Measurements from ENCODE around the gene POLD3.
"Not testable (repeated sequence)": the region's sequence is repeated elsewhere in the genome, so short reads cannot be mapped to it uniquely, and the experiment has no call there.

Gene POLD3

GRCh38 chr11:74639533-74639932, 47.2 kb downstream of the POLD3 start:
- DNase-seq: no peak

GRCh38 chr11:74641289-74641688, 48.9 kb downstream of the POLD3 start:
- no peak for DNase-seq

- no peak for DNase-seq
Observed at GRCh38 chr11:74641905-74642304, 49.5 kb downstream of the POLD3 start.

DNA sequence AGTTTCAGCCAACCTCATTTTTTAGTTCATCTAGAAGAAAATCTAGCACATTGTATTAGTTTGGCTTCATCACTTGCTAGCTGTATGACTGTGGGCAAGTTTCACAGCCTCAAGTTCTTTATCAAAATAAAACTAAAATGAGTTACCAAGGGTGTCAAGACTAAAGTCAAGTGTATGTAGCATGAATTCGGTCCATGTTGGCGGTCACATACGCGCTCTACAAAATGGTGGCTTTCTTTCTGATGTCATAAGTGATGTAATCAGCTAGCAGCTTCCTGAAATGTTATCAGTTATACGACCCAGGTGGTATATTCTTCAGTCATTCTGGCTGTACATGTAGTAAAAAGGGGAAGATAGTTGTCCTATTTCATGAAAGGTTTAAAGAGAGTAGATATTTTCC, 50.5 kb downstream of the POLD3 start:
- no peak for DNase-seq

DNA sequence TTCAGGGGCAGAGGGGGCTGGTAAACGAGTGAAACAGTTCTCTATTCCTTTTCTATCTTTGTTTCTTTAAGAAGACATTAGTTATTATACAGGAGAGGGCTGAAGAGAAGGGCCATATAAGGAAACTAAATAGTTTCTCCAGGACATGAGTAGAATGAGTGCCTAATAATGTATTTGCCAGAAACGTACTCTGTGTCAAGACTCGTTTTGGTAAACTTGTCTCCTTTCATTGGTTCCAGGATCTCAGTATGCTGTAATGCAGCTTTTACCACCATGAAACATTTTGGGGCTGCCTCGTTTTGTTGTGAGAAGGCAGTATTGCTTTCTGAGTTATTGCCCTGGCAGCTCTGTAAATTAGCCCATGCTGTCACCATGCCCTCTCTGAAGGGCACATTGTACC, 51.7 kb downstream of the POLD3 start:
- no peak for DNase-seq

DNA sequence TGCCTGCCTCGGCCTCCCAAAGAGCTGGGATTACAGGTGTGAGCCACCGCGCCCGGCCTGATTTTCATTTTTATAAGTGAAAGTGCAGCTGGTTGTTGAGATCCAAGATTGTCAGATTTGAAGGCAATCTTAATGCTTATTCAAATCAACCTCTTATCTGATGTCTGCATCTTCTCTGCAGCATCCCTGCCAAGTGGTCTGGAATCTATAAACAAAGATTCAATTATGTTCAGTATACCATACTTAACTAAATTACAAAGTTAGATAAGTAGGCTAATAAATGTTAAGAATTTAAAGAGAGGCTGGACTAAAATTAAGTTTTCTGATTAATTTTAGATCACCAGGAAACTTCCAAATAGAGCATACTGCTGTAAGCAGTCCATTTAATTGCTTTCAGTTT, 53.8 kb downstream of the POLD3 start:
- DNase-seq: no peak

- no peak for DNase-seq
Observed at GRCh38 chr11:74646954-74647353, 54.6 kb downstream of the POLD3 start.

DNA sequence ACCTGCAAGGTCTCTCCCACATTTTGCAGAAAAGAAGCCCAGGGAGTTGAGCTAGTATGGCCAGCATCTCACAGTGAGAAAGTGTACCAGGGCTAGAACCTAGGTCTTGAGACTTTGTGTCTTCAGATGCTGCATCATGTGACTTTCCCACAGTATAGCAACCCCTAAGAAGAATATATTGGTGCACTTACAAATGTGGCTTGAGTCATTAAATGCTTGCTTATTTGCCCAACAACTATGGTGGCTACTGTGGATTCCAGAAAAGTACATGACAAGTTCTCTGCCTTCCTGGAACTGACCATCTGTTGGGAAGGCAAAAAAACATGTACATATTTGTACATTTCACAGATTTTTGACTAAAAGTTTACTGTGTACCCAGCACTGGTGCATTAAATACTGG, 55.0 kb downstream of the POLD3 start:
- DNase-seq: no peak

DNA sequence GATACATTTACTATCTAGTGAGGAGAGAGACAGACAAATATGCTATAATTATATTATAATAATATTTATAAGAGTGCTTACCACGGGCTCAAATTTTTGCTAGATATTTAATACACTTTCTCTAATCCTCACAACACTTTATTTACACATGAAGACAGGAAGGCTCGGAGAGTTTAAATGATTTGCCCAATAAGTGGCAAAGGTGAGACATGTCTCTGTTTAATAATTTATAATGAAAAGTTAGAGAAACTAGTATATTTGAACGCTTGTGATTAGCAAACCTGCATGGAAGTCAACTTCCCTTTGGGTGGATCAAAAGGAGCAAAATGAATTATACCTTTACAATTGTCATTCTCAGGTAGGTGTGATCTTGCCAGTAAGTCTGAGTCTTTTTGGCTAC, 55.4 kb downstream of the POLD3 start:
- DNase-seq: no peak

DNA sequence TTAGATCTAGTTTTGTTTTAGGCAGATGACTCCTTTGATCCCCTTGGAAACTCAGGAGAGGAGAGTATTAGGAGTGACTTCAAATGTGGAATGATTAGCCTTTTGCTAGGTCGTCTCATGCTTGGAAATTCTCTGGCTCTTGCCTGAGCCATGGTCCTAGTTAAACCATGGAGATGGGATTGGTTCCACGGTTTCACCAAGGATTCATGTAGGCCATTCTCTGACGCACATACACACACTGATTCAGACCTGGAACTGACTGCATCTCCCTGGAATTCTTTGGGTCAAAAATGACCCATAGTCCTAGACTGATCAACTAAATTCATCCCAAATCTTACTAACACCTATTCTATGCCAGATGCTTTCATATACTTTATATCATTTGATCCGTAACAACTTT, 56.5 kb downstream of the POLD3 start:
- DNase-seq: no peak

- no peak for DNase-seq
Observed at GRCh38 chr11:74650498-74650897, 58.1 kb downstream of the POLD3 start.

- no peak for DNase-seq
Observed at GRCh38 chr11:74654976-74655375, 62.6 kb downstream of the POLD3 start.

DNA sequence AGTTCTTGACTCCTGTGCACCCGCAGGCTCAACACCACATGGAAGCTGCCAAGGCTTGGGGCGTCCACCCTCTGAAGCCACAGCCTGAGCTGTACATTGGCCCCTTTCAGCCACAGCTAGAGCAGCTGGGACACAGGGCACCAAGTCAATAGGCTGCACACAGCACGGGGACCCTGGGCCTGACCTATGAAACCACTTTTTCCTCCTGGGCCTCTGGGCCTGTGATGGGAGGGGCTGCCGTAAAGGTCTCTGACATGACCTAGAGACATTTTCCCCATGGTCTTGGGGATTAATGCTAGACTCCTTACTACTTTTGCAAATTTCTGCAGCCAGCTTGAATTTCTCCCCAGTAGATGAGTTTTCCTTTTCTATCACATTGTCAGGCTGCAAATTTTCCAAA, 66.7 kb downstream of the POLD3 start:
- not testable (repeated sequence) for DNase-seq

GRCh38 chr11:74662487-74663103, 70.2 kb downstream of the POLD3 start:
- no peak for DNase-seq

DNA sequence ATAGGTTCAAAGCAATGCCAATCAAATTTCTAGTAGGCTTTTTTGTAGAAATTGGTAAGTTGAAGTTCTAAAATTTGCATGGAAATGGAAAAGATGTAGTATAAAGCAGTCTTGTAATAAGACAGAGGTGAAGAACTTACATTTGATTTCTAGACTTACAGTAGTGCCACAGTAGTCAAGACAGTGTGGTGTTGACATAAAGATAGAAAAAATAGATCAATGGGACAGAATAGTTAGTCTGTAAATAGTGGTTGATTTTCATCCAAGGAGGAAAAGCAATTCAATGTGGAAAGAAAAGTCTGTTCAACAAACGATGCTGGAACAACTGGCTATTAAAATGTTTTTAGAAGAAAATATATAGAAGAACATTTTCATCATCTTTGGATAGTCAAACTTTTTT, 70.9 kb downstream of the POLD3 start:
- no peak for DNase-seq

DNA sequence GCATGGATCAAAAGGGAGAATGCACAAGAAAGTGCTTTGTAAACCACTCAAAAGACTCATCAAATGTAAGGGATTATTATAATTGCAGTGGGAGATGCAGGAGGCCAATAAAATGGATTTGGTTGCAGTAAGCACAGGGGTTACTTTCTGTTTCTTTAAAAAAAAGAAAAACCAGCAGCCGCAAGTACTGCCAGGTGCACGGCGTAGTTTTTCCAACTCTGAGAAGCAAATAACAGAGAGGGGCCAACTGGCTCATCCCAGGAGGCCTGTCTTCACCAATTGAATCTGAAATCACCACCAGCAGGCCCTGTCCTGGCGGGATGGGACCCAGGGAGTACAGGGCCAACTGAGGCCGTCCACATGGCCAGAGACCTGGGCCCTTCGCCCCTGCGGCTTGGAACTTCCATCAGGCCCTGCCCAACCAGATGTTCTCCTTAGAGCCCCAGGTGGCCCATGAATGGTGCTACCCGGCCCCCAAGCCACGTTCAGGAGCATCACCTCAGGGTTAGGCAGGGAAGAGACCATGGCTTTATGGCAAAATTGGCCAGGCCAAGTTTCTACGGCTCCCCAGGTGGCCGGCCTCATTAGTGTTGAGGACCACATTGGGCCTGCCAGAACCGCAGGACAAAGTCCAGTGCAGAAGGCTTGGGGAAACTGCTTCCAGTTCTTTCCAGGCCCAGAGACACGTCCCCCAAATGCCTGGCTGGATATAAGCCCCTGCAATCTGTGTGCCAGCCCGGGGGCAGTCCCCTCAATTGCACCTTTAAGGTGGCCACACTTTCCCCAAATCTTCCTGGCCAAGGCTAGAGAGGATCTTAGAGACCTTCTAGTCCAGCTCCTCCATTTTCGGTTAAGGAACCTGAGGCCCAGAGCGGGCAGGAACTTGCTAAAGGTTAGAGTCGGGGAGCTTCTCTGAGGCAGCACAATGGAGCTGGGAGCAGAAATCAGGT, 77.1 kb downstream of the POLD3 start:
- DNase-seq: no peak

DNA sequence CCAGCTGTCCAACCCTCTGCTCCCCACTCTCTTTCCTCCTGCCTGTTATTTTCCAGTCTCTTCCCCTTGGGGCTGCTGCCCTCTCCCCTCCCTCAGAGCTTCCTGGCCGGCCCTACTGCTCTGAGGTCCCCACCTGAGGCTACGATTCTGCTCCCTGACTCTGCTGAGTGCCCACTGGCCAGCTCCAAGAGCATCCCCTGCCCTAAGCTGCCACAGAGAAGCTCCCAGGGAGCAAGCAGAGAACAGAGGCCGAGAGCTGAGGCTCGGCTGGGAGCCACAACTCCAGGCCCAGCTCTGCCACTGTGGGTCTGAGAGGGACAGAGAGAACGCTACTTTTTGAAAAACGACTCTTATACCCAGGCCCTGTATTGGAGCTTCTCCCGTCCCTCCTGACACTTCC, 77.8 kb downstream of the POLD3 start:
- DNase-seq: no peak

DNA sequence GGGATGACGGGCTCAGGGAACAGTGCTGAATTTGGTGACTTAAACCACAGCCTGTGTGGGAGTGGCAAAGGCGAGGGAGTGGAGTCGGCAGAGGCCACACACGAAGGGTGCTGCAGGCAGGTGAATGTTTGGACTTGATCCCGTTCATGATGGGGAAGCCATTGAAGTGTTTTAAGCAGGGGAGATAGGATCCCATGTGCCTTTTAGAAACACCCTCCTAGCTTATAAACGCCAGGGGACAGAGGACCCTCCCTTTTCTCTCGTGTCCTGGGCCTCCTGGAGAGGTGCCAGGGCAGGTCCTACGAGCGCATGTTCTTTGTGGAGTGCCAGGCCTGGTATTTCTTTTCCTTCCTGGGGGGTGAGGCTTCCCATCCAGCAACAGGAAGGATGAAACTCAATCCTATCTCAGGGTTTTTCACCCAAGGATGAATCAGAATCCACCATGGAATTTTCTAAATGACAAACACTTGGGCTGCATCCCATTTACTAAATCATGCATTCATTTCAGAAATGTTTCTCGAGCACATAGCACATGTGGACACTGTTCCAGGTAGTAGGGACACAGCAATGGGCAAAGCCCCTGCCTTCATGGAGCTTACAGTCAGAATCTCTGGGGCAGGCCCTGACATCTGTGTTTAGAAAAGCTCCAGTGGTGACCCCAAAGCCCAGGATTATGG, 79.3 kb downstream of the POLD3 start:
- no peak for DNase-seq

DNA sequence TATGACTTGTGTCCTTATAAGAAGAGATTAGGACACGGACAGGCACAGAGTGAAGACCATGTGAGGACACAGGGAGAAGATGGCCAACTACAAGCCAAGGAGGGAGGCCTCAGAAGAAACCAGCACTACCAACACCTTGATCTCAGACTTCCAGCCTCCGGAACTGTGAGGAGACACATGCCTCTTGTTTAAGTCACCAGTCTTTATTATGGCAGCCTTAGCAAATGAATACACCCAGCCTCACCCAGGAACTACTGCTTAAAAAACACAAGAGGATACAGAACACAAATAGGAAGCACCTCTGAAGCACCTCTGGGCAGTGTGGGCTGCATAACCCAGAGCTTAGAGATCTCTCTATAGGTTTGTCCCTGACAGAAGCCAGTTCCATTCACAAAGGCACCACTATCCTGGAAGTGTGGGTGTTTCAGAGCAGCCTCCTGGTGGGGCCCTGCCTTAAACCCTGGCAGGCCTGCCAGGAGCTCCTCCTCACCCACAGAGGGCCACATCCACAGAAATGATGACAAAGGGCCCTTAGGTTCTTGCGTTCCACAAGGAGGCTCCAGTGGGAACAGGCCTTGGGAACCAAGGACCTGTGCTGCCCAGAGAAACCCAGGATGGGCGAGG, 80.1 kb downstream of the POLD3 start:
- no peak for DNase-seq

DNA sequence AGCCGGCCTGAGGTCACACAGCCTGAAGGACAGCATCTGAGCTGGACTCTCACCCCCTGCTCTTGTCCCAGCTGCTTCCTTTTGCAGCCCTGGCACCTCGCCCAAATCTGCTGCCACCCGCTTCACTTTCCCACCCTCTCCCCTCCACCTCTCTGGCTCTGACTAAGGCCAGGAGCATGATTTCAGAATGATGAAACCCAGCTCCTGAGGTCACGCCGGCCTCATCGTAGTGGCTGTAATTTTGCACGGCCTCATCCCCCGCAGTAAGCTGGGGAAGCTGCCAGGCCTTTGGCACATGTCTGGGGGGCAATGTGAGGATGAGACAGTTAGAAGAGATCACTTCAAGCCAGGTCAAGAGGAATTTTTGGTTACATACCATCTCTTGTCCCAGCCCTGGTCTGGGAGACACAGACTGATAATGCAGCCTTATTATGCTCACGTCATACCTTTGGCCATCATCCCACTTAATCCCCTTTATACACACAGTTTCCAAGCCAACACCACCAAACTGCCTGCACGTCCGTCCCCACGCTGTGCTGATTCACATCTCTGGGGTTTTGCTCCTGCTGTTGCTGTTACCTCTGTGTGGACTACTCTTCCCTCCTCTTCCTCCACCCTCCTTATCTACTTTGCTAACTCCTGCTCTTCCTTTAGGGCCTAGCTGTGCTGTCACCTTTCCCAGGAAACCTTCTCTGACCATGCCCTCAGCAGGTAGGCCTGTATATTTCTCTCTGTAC, 80.7 kb downstream of the POLD3 start:
- no peak for DNase-seq

DNA sequence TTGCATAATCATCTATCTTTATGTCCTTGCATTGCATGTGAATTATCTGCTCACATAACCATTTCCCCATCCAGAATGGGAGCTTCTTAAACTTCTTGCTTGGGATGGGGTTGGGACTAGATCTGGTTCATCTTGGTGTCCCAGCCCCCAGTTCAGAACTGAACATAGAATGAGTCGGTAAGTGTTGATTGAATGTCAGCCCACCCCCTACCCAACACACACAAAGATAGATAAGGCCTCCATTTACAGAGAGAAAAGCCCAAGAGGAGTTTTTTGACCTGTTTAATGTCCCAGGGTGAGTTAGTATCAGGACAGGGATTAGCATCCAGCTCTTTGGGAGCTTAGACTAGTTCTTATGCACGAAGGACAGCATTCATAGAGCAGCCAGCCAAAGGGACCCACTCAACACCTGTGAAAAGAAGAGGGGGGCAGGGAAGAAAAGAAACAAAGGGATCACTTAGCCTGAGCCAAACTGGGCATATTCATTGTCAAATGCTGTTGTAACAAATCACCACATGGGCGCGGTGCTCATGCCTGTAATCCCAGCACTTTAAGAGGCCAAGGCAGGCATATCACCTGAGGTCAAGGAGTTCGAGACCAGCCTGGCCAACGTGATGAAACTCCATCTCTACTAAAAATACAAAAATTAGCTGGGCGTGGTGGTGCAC, 81.4 kb downstream of the POLD3 start:
- no peak for DNase-seq

- no peak for DNase-seq
Observed at GRCh38 chr11:74675761-74676160, 83.4 kb downstream of the POLD3 start.

All from activated gamma-delta T cell (primary cell).